Stomach (tissue), 4 donors: ENCODE data around the gene ALPP.

Source experiments
- CTCF ChIP-seq, 7 experiments: fragments of 450-650 bp in 4 of 7; fragments of 200-600 bp in 3 of 7; sonication (generic) in 3 of 7; IDR thresholded peaks; one replicate each; pipeline ENCODE4 v1.5.1; 2016 to 2019; ENCODE audit warnings: antibody characterized with exemption in 7 of 7, control low read depth in 2 of 7, mild to moderate bottlenecking in 1 of 7
- EP300 ChIP-seq: sonication (generic); formaldehyde crosslinking; IDR thresholded peaks from one replicate; pipeline ENCODE4 v1.6.1; 2017; ENCODE audit warnings: antibody characterized with exemption

GRCh38 chr2:232398293-232399034 lies 19.9 kb downstream of the ALPP start:
- TF ChIP-seq CTCF (IDR thresholded peaks at IDR 0.05) (no peak), EP300 (no peak)
